ENCODE measurements around the gene RPL27A.

The RPL27A gene

GRCh38 chr11:8691601-8692000 lies 9.0 kb downstream of the RPL27A start (continued):
- TF ChIP-seq AEBP2 (tag by site-specific recombination; IDR thresholded peaks at IDR 0.05; ENCODE audit: borderline replicate concordance) (no peak), ZBTB7A (tag by site-specific recombination; IDR thresholded peaks at IDR 0.05; ENCODE audit: low read depth) (no peak)

- H3K4me3 ChIP-seq (ENCODE audit: low read depth, low read length), result no peak overlapping the region
- no peak for TF ChIP-seq KLF9 (tag by site-specific recombination; IDR thresholded peaks at IDR 0.05; ENCODE audit: low read depth)
- TF ChIP-seq ZNF423 (tag by site-specific recombination; IDR thresholded peaks at IDR 0.05), result no peak
- TF ChIP-seq PATZ1 (tag by site-specific recombination; IDR thresholded peaks at IDR 0.05), result no peak
- no peak for TF ChIP-seq ZSCAN18 (tag by site-specific recombination; IDR thresholded peaks at IDR 0.05)
- no peak for TF ChIP-seq ZNF302 (tag by site-specific recombination; IDR thresholded peaks at IDR 0.05; ENCODE audit: low read depth)
- TF ChIP-seq ZNF626 (tag by site-specific recombination; IDR thresholded peaks at IDR 0.05), result no peak
- TF ChIP-seq ZNF600 (tag by site-specific recombination; IDR thresholded peaks at IDR 0.05), result no peak
- no peaks in the 10 kb centered on the region for H3K4me1 ChIP-seq (ENCODE audit: control insufficient read depth, insufficient read depth, low read length)
- H3K36me3 ChIP-seq (ENCODE audit: control insufficient read depth in 2 of 2, insufficient read depth in 1 of 2, low read length in 2 of 2), result peaks cover 0 to 78% of the 10 kb centered on the region in 2 experiments; a peak in 2 of 3 replicates
- H3K27ac ChIP-seq (ENCODE audit: extremely low read depth, low read depth, low read length), result no peak overlapping the region
- POLR2A ChIA-PET, result no interaction called here
- H3K9me3 ChIP-seq (ENCODE audit: control insufficient read depth, insufficient read depth, low read depth, low read length), result no peaks in the 10 kb centered on the region
- CTCF ChIA-PET, result no interaction called here
Measured at GRCh38 chr11:8692417-8692816, 9.8 kb downstream of the RPL27A start.

- no peak overlapping the region for H3K27ac ChIP-seq (ENCODE audit: extremely low read depth, low read depth, low read length)
- TF ChIP-seq ZNF175 (tag by site-specific recombination; IDR thresholded peaks at IDR 0.05), result no peak
- TF ChIP-seq ZBTB49 (tag by site-specific recombination; IDR thresholded peaks at IDR 0.05; ENCODE audit: low read depth), result no peak
- no peak for TF ChIP-seq GFI1B (tag by site-specific recombination; IDR thresholded peaks at IDR 0.05)
- TF ChIP-seq MZF1 (tag by site-specific recombination; IDR thresholded peaks at IDR 0.05; ENCODE audit: borderline replicate concordance), result no peak
- TF ChIP-seq ZNF530 (tag by site-specific recombination; IDR thresholded peaks at IDR 0.05; ENCODE audit: low read depth), result no peak
- no peak for TF ChIP-seq ZNF548 (tag by site-specific recombination; IDR thresholded peaks at IDR 0.05)
- no peak for TF ChIP-seq KLF17 (tag by site-specific recombination; IDR thresholded peaks at IDR 0.05)
- TF ChIP-seq ZSCAN16 (tag by site-specific recombination; IDR thresholded peaks at IDR 0.05), result no peak
- TF ChIP-seq ZBTB21 (tag by site-specific recombination; IDR thresholded peaks at IDR 0.05), result no peak
- TF ChIP-seq KLF10 (tag by site-specific recombination; IDR thresholded peaks at IDR 0.05), result no peak
- no peak for TF ChIP-seq ZNF654 (tag by site-specific recombination; IDR thresholded peaks at IDR 0.05; ENCODE audit: low read depth)
- TF ChIP-seq ZBTB6 (tag by site-specific recombination; IDR thresholded peaks at IDR 0.05), result no peak
- no peaks in the 10 kb centered on the region for H3K9me3 ChIP-seq (ENCODE audit: control insufficient read depth, insufficient read depth, low read depth, low read length)
- peaks cover 0 to 83% of the 10 kb centered on the region in 2 experiments; a peak in 2 of 3 replicates for H3K36me3 ChIP-seq (ENCODE audit: control insufficient read depth in 2 of 2, insufficient read depth in 1 of 2, low read length in 2 of 2)
- ChIA-PET POLR2A (no interaction called here), CTCF (no interaction called here)
- H3K4me3 ChIP-seq (ENCODE audit: low read depth, low read length), result no peak overlapping the region
- no peaks in the 10 kb centered on the region for H3K4me1 ChIP-seq (ENCODE audit: control insufficient read depth, insufficient read depth, low read length)
Measured at GRCh38 chr11:8693010-8693551, 10.5 kb downstream of the RPL27A start.
